HCT116 (cell line): ENCODE measurements around the gene GPNMB. TPM values are rescaled to one million over a fixed set of nuclear protein-coding genes. Genes with fewer than 3 reads are reported as not detected.

Experiments used
- ATAC-seq: fragments of 200-7000 bp; cut with Tn5 transposase; 2 replicates; pipeline ENCODE4 v1.9.1; 2020; ENCODE audit warnings: mild to moderate bottlenecking, moderate library complexity
- BruUV-seq: library from RNA; stranded (reverse); fragments of 400-500 nt; replicated peaks from 2 replicates; lab custom pipeline; 2021; lab: Mats Ljungman, UMichigan
- CTCF ChIA-PET: fragments of 300-600 bp; sonication (Branson Sonifier 250); formaldehyde crosslinking; loops from one replicate; lab custom pipeline; 2021; ENCODE audit warnings: antibody characterized with exemption; lab: Charles Lee
- POLR2A ChIA-PET: fragments of 300-600, 350-600 bp; sonication (Branson Sonifier 250); formaldehyde crosslinking; loops from one replicate; lab custom pipeline; 2021; ENCODE audit warnings: antibody characterized with exemption; lab: Charles Lee
- RAD21 ChIA-PET, 2 experiments: fragments of 300-600 bp; sonication (Branson Sonifier 250); formaldehyde crosslinking; loops; one replicate each; lab custom pipeline; 2023; ENCODE audit warnings: low total read pairs in 2 of 2; ENCODE audit not compliant: uncharacterized antibody in 2 of 2, unreplicated experiment in 2 of 2, low non-redundant PET in 1 of 2; lab: Charles Lee
- DNase-seq: peaks from one replicate; pipeline ENCODE4 v3.0.0-alpha.2; 2010; ENCODE audit warnings: low read depth, low spot score
- H2AFZ ChIP-seq: fragments of 200-600 bp; shearing (Covaris generic), sonication (generic); 2 replicates; pipeline ENCODE4 v1.6.1; 2017; ENCODE audit warnings: low read depth, mixed run types, mixed read lengths, antibody characterized with exemption, low read length; ENCODE audit not compliant: poor library complexity, severe bottlenecking
- H3K27ac ChIP-seq: 2 replicates; pipeline ENCODE4 v1.5.1; 2012; ENCODE audit warnings: low read depth, low read length
- H3K27me3 ChIP-seq: fragments of 200-600 bp; sonication (generic); 2 replicates; pipeline ENCODE4 v1.6.1; 2016; ENCODE audit warnings: mixed run types, low read length, mixed read lengths; ENCODE audit not compliant: insufficient read depth
- H3K36me3 ChIP-seq, 2 experiments: fragments of 200-500 bp in 1 of 2; fragments of 200-600 bp in 1 of 2; sonication (Bioruptor generic) in 1 of 2; sonication (generic) in 1 of 2; 2 replicates each; pipeline versions ENCODE4 v1.5.1 to v1.6.1; 2014 to 2016; ENCODE audit warnings: low read length in 2 of 2, inconsistent platforms in 1 of 2, mixed read lengths in 1 of 2, mixed run types in 1 of 2; ENCODE audit not compliant: insufficient read depth in 2 of 2, control insufficient read depth in 1 of 2
- H3K4me1 ChIP-seq, 2 experiments: fragments of 200-600 bp in 1 of 2; sonication (generic) in 1 of 2; 2 replicates each; pipeline versions ENCODE4 v1.5.1 to v1.6.1; 2012 to 2017; ENCODE audit warnings: low read length in 2 of 2, inconsistent platforms in 1 of 2, mild to moderate bottlenecking in 1 of 2, mixed read lengths in 1 of 2, mixed run types in 1 of 2, moderate library complexity in 1 of 2; ENCODE audit not compliant: insufficient read depth in 2 of 2, control insufficient read depth in 1 of 2
- H3K4me2 ChIP-seq: fragments of 200-600 bp; sonication (generic); 2 replicates; pipeline ENCODE4 v1.6.1; 2017; ENCODE audit warnings: mixed run types, low read length, mixed read lengths
- H3K4me3 ChIP-seq, 2 experiments: fragments of 200-600 bp in 1 of 2; sonication (generic) in 1 of 2; replicated peaks in 1 of 2; 2 replicates each; pipeline ENCODE4 v1.5.1; 2011 to 2016; ENCODE audit warnings: low read length in 2 of 2, control low read depth in 1 of 2, low read depth in 1 of 2, mild to moderate bottlenecking in 1 of 2, mixed read lengths in 1 of 2, mixed run types in 1 of 2
- H3K79me2 ChIP-seq: fragments of 200-600 bp; sonication (generic); 2 replicates; pipeline ENCODE4 v1.6.1; 2017; ENCODE audit warnings: mild to moderate bottlenecking, mixed run types, low read length, moderate library complexity, mixed read lengths; ENCODE audit not compliant: insufficient read depth
- H3K9ac ChIP-seq: fragments of 200-600 bp; sonication (generic); 2 replicates; pipeline ENCODE4 v1.6.1; 2016; ENCODE audit warnings: low read length, mixed read lengths
- H3K9me2 ChIP-seq: fragments of 200-600 bp; sonication (generic), shearing (Covaris generic); 2 replicates; pipeline ENCODE4 v1.6.1; 2017; ENCODE audit warnings: mixed run types, mild to moderate bottlenecking, moderate library complexity; ENCODE audit not compliant: insufficient read depth
- H3K9me3 ChIP-seq, 2 experiments: fragments of 200-500 bp in 1 of 2; fragments of 200-600 bp in 1 of 2; sonication (Bioruptor generic) in 1 of 2; sonication (generic) in 1 of 2; 2 replicates each; pipeline ENCODE4 v1.6.1; 2014 to 2017; ENCODE audit warnings: low read length in 2 of 2, mixed read lengths in 2 of 2, inconsistent platforms in 1 of 2, low read depth in 1 of 2, mild to moderate bottlenecking in 1 of 2, mixed run types in 1 of 2, moderate library complexity in 1 of 2; ENCODE audit not compliant: control insufficient read depth in 1 of 2, insufficient read depth in 1 of 2
- H4K20me1 ChIP-seq: fragments of 200-600 bp; sonication (generic), shearing (Covaris generic); 2 replicates; pipeline ENCODE4 v1.6.1; 2017; ENCODE audit warnings: mixed run types, mild to moderate bottlenecking, moderate library complexity; ENCODE audit not compliant: insufficient read depth
- CBX3 ChIP-seq: IDR thresholded peaks from 2 replicates; pipeline ENCODE4 v1.6.1; 2012; ENCODE audit warnings: low read depth
- SIN3A ChIP-seq: IDR thresholded peaks from 2 replicates; pipeline ENCODE4 v1.6.1; 2012; ENCODE audit warnings: low read depth
- SP1 ChIP-seq: IDR thresholded peaks from 2 replicates; pipeline ENCODE4 v1.6.1; 2012; ENCODE audit warnings: low read depth
- YY1 ChIP-seq: IDR thresholded peaks from 2 replicates; pipeline ENCODE4 v1.6.1; 2011; ENCODE audit warnings: low read length, low read depth, moderate library complexity, mild to moderate bottlenecking; ENCODE audit not compliant: insufficient replicate concordance; ENCODE audit errors: extremely low read depth
- ZBTB33 ChIP-seq: IDR thresholded peaks from 2 replicates; pipeline ENCODE4 v1.6.1; 2011; ENCODE audit warnings: mild to moderate bottlenecking, low read length, moderate library complexity; ENCODE audit not compliant: insufficient replicate concordance; ENCODE audit errors: extremely low read depth
- ZFX ChIP-seq: fragments of 450-650 bp; IDR thresholded peaks from 2 replicates; pipeline ENCODE4 v1.6.1; 2017
- intact Hi-C: fragments of 100-400 bp; cut with micrococcal nuclease; formaldehyde crosslinking; loops from 2 replicates; pipeline ENCODE4 v1.10.0; 2022
- total RNA-seq: library from RNA; stranded (reverse); gene quantifications from one replicate; pipeline ENCODE4 v1.2.1, GENCODE V29; 2021; ENCODE audit not compliant: unreplicated experiment

Gene GPNMB
- total RNA-seq, 1 experiment from 2014 or later = 2.8 TPM

GRCh38 chr7:23208316-23208715, 38.3 kb upstream of the GPNMB start (continued):
- TF ChIP-seq ZBTB33 (no peak), YY1 (no peak), ZFX (no peak), CBX3 (no peak)

GRCh38 chr7:23210506-23210905, 36.1 kb upstream of the GPNMB start:
- TF ChIP-seq ZBTB33 = no peak
- no peak for TF ChIP-seq SIN3A
- no peak for TF ChIP-seq SP1
- ChIA-PET POLR2A (no interaction called here), CTCF (no interaction called here), RAD21 (no interaction called here)
- Histone ChIP-seq H3K4me3 (no peak overlapping the region), H3K27me3 (no peaks in the 10 kb centered on the region), H3K4me2 (no peak overlapping the region), H3K36me3 (no peaks in the 10 kb centered on the region), H2AFZ (no peak overlapping the region), H3K4me1 (no peaks in the 10 kb centered on the region), H3K27ac (no peak overlapping the region), H3K79me2 (no peaks in the 10 kb centered on the region), H3K9me2 (no peaks in the 10 kb centered on the region), H3K9ac (no peak overlapping the region), H4K20me1 (no peaks in the 10 kb centered on the region), H3K9me3 (no peaks in the 10 kb centered on the region)
- intact Hi-C loops = no loop called here
- ATAC-seq (no peak), DNase-seq (no peak)
- BruUV-seq = no TSS peak
